GM18909 (cell line): ENCODE measurements around the gene PCDH7.

ENCODE experiments used
- ATAC-seq: cut with Tn5 transposase; IDR thresholded peaks from one replicate; pipeline ENCODE4 v1.9.1; 2021; ENCODE audit warnings: mild to moderate bottlenecking; ENCODE audit not compliant: unreplicated experiment, poor library complexity

The PCDH7 gene

GRCh38 chr4:30720021-30720660 lies at the start of gene PCDH7:
TSS of gene PCDH7 (plus strand) at chr4:30720369. CDS start at chr4:30721423, 1,054 bp downstream.
- no peak for ATAC-seq

GRCh38 chr4:30671926-30672448 lies 48.2 kb upstream of the PCDH7 start:
- no peak for ATAC-seq

GRCh38 chr4:30696191-30696590 lies 24.0 kb upstream of the PCDH7 start:
- no peak for ATAC-seq

- ATAC-seq = peak; percentile 46
Observed at GRCh38 chr4:30714408-30715031, 5.6 kb upstream of the PCDH7 start.

GRCh38 chr4:30716158-30716557 lies 4.0 kb upstream of the PCDH7 start:
- no peak for ATAC-seq

- ATAC-seq = no peak
Observed at GRCh38 chr4:30716681-30717207, 3.4 kb upstream of the PCDH7 start.

GRCh38 chr4:30717208-30718020 lies 2.8 kb upstream of the PCDH7 start:
- no peak for ATAC-seq

GRCh38 chr4:30718021-30718542 lies 2.1 kb upstream of the PCDH7 start:
- ATAC-seq = no peak

GRCh38 chr4:30718641-30719453 lies 1.3 kb upstream of the PCDH7 start:
- no peak for ATAC-seq

- no peak for ATAC-seq
Observed at GRCh38 chr4:30719454-30720020, 632 bp upstream of the PCDH7 start.

- ATAC-seq = no peak
Observed at GRCh38 chr4:30720661-30721184, 554 bp downstream of the PCDH7 start.

GRCh38 chr4:30721185-30722091 lies 1.3 kb downstream of the PCDH7 start:
- ATAC-seq = no peak

GRCh38 chr4:30722092-30722358 lies 1.9 kb downstream of the PCDH7 start:
- ATAC-seq = no peak

- no peak for ATAC-seq
Observed at GRCh38 chr4:30722359-30723200, 2.4 kb downstream of the PCDH7 start.

- ATAC-seq = no peak
Observed at GRCh38 chr4:30723201-30723955, 3.2 kb downstream of the PCDH7 start.

- ATAC-seq = no peak
Observed at GRCh38 chr4:30724247-30724646, 4.1 kb downstream of the PCDH7 start.

- no peak for ATAC-seq
Observed at GRCh38 chr4:30725562-30725961, 5.4 kb downstream of the PCDH7 start.
